ENCODE results near the gene GJC1.

The GJC1 gene

DNA sequence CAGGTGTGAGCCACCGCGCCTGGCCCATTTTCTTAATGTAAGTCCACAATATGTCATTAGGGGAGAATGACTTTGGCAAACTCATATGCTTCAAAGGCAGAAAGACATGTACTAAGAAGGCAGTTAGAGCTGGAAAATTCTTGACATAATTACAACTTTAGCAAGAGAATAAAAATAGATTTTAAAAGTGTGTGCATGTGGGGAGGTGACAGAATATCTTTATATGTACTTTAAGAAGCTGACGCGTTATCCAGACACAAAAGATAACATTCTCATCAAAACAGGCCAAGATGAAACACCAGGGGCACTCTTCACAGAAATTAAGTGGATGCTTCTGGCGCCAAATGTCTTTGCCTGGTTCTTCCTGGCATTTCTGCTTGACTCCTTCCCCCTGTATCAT is 28.2 kb downstream of the GJC1 start:
- no peak for DNase-seq (ENCODE audit: low read depth, low spot score)

DNA sequence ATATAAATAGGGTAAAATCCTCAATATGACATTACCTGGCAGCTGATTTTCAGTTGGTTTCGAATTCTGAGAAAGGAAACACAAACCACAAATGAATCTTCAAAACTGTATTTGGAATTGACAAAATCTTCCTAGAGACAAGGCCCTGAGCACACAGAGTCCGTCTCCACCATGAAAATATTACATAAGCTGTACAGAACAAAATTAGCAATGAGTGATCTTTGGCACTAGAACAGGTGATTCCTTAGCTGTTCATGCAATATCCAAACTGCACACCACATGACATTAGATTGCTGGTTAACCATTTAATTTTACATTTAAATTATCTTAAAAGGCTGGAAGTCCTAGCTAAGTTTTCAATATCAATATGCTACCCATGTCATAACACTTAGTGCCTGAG is 31.7 kb downstream of the GJC1 start:
- no peak for DNase-seq (ENCODE audit: low read depth, low spot score)

- no peak for DNase-seq (ENCODE audit: low read depth, low spot score)
Measured at GRCh38 chr17:44797802-44798201, 32.3 kb downstream of the GJC1 start.

DNA sequence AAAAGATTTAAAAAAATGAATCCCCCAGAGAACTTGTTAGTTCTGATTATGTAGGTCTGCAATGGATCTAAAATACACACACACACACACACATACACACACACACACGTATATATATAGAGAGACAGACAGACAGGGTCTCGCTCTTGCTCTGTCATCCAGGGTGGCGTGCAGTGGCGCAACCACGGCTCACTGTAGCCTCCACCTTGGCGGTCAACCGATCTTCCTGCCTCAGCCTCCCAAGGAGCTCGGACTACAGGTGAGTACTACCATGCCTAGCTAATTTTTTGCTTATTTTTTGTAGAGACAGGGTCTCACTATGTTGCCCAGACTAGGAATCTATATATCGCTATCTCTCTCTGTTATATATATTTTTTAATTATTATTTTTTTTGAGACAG is 33.4 kb downstream of the GJC1 start:
- DNase-seq (ENCODE audit: low read depth, low spot score), result no peak

- no peak for DNase-seq (ENCODE audit: low read depth, low spot score)
Measured at GRCh38 chr17:44795928-44796327, 34.2 kb downstream of the GJC1 start.

- DNase-seq (ENCODE audit: low read depth, low spot score), result no peak
Measured at GRCh38 chr17:44795421-44795820, 34.7 kb downstream of the GJC1 start.

DNA sequence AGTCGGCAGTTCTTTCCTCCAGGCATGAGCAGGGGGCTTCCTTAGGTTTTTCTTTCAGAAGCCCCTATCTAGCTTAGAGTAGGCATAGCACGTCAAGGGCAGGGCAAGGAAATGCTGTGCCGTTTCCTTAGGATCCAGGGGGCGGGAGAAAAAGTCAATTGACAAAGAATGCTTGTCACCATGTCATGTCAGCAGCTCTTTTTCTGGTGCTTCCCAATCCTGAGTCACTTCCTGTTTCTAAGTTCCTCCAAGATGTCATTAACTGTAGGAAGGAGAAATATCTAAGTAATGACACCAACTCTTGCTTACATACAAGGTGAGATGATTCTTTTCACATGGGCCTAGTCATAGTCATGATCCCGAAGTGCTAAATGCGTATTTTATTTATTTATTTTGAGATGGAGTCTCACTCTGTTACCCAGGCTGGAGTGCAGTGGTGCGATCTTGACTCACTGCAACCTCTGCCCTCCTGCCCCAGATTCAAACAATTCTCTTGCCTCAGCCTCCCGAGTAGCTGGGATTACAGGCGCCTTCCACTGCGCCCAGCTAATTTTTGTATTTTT is 35.2 kb downstream of the GJC1 start:
- peak; percentile 41 for DNase-seq (ENCODE audit: low read depth, low spot score)

DNA sequence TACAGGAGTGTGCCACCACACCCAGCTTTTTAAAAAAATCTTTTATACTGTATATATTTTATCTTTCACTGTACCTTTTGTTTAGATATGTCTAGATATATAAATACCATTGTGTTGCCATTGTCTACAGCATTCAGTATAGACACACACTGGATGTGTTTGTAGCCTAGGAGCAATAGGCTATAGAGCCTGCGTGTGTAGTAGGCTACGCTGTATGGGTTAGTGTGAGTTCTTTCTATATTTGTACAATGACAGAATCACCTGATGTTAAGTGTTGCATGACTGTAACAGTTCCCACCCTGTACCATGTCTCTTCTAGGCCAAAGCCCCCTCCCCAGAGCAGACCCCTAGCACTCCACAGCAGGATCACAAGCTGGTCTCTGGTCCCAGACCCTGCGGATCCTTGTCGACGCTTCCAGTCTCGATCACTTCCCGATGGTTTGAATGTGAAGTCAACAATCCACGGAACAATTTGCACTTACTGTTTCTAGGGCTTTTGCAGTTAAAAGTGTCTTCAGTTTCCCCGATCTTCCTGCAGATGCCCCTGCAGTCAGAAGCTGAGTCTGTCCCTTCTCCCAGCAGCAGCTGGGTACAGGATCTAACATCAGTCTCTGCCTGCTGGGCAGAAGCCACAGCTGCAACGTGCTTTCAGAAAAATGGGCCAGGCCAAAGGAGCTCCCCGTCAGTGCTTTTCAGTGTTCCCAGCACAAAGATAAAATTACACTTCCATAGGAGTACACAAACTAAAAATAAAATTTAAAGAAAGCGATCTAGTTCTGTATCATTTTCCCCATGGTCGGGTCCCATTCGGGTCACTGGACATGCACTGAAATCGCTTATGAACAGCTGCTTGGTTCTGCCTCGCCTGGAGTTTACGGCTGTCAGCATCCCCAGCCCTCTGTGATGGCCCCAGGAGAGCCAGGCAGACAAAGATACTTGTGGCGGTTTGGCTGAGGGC is 35.9 kb downstream of the GJC1 start:
- no peak for DNase-seq (ENCODE audit: low read depth, low spot score)

DNA sequence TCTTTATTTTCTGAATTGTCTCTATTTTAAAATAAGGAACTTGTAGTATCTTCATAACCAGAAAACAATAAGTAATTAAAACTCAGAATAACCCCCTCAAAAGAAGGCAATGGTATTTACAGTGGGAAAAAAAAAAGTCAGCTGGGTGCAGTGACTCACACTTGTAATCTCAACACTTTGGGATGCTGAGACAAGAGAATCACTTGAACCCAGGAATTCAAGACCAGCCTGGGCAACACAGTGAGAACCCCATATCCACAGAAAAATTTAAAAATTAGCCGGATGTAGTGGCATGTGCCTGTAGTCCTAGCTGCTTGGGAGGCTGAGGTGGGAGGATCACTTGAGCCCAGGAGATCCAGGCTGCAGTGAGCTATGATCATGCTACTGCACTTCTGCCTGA is 37.8 kb downstream of the GJC1 start:
- no peak for DNase-seq (ENCODE audit: low read depth, low spot score)

- no peak for DNase-seq (ENCODE audit: low read depth, low spot score)
Measured at GRCh38 chr17:44788139-44788538, 41.9 kb downstream of the GJC1 start.

DNA sequence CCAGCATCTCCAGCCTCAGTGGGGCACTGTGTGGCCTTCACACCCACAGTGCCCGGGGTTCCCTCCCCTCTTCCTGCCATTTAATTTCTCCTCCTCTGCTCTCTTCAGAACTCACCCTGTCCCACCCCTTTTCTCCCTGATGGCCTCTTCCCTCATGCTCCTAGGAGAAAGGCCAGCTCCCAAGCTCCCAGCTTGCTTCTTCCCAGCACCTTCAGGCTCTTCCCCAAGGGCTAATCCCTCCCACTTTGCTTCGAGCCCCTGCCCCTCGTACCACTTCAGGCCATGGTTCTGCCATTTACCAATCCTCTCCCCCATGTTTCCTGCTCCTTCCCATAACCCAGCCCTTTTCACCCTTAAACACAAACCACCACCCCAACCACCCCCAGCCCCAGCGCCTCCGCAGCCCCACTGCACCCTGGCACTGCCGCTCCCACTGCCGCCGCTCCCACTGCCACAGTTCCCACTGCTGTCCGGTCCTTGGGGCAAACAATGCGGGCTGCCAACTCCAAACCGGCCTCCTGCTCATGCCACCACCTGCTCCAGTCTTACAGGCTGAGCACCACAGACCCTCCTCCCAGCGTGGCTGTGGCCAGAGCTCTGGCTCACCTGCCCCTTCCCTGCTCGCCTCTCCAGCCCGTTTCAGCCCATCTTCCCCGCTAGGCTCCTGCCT is 42.7 kb downstream of the GJC1 start:
- no peak for DNase-seq (ENCODE audit: low read depth, low spot score)

- DNase-seq (ENCODE audit: low read depth, low spot score), result no peak
Measured at GRCh38 chr17:44786551-44787081, 43.5 kb downstream of the GJC1 start.

DNA sequence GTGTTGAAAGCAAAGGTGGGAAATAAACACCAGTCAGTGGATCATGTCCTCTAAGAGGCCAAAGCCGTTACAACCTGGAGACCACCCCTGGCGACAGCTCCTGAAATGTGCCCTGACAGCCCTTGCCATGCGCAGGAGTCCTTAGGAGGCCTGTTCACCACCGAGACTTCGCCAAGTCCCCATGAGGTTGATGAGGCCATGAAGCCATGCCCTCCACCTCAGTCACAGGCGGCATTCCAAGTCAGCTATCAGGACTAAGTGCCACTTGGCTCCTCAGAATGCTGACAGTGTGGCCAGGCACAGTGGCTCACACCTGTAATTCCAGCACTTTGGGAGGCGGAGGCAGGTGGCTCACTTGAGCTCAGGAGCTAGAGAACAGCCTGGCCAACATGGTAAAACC is 44.2 kb downstream of the GJC1 start:
- no peak for DNase-seq (ENCODE audit: low read depth, low spot score)

- no peak for DNase-seq (ENCODE audit: low read depth, low spot score)
Measured at GRCh38 chr17:44782326-44782850, 47.7 kb downstream of the GJC1 start.

DNA sequence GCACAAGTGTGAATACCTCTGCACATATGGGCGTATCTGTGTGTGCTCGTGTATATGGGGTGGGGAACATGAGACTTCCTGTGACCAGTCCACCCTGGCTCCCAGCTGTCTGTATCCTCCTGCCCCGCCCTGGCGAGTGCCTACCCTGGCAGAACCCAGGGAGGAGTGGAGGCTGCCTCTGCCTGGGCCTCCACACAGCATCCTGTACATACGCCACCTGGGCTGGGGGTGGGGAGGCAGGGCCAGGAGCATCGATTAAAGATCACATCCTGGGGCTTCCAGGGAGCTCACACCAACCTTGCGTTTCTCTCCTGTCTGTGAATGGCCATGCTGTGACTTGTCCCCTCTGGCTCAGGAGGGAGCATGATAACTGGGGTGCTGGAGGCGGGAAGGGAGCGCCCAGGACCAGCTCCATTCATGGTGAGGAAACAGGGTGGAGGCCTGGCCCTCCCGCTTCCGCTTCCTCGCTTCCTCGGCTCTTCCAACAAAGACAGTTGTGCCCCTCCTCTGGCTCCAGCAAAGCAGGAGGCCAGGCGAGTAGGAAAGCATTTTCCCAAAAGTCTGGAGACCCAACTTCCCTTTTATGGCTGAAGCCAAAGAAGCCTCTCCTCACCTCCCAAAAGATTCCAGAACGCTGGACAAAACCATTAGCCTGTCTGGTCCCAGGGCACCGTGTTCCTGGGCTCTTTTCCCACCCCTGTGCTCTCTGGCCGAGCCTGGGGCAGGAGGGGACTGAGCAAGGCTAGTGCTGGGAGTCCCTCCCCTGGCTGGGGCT is 48.3 kb downstream of the GJC1 start:
- no peak for DNase-seq (ENCODE audit: low read depth, low spot score)

DNA sequence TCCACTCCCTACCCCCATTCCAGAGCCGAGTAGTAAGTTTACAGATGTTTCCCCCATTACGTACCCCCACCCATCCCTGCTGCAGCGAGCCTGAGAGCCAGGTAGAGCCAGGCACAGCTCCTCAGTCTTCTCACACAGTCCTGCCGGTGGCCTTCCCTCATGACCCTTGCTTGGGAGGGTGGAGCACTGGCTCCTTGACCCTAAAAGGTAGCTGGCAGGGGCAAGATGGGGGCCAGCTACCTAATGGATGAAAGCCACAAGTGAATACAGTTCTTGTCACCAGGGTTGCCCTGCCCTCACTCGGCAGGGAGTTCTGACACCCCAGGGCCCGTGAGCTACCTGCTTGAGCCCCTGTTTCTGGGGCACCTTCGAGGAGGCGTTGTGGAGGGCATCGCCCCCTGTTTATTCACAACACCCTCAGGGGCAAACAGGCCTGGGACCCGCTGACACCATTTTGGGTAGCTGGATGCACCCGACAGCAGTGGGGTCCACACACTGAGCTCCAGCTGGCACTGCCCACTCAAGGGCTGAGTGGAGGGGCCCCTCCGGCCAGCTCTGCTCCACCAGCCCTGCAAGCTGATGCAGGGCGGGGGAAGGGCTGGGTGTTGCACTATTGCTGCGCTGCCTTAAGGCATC is 49.1 kb downstream of the GJC1 start:
- no peak for DNase-seq (ENCODE audit: low read depth, low spot score)

DNA sequence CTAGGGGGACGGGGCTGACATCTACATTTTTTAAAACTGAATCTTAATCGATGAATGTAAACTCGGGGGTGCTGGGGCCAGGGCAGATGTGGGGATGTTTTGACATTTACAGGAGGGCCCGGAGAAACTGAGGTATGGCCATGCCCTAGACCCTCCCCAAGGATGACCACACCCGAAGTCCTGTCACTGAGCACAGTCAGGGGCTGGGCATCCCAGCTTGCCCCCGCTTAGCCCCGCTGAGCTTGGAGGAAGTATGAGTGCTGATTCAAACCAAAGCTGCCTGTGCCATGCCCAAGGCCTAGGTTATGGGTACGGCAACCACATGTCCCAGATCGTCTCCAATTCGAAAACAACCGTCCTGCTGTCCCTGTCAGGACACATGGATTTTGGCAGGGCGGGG is 49.9 kb downstream of the GJC1 start:
- no peak for DNase-seq (ENCODE audit: low read depth, low spot score)

DNA sequence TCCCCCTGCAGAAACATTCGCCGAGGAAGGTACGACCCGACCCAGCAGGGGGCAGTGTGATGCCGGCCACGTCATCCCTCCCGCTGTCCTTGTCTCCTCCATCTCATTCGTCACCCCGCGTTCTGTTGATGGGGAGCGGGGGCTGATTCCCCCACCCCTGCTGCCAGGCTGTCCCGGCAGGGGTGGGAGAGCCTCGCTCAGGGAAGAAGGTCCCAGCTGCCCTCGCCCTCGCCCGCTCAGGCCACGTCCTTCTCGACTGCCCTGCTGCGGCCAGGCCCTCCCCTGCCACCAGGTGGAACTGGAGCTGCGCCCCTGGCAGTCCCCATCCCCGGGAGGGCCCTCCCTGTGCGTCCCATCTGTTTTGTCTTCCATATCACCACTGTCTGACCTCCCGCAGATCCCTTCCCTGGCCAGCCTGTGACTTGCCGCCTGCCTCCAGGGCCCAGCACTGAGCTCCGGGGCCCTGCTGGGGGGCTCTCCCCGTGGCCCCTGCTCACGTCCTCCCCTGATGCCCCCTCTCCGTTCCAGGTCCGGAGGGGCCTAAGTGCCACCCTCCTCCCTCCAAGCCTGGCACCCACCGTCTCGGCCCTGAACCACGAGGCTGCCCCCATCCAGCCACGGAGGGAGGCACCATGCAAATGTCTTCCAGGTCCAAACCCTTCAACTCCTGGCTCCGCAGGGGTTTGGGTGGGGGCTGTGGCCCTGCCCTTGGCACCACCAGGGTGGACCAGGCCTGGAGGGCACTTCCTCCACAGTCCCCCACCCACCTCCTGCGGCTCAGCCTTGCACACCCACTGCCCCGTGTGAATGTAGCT is 50.7 kb downstream of the GJC1 start:
- DNase-seq (ENCODE audit: low read depth, low spot score), result peak; percentile 50

DNA sequence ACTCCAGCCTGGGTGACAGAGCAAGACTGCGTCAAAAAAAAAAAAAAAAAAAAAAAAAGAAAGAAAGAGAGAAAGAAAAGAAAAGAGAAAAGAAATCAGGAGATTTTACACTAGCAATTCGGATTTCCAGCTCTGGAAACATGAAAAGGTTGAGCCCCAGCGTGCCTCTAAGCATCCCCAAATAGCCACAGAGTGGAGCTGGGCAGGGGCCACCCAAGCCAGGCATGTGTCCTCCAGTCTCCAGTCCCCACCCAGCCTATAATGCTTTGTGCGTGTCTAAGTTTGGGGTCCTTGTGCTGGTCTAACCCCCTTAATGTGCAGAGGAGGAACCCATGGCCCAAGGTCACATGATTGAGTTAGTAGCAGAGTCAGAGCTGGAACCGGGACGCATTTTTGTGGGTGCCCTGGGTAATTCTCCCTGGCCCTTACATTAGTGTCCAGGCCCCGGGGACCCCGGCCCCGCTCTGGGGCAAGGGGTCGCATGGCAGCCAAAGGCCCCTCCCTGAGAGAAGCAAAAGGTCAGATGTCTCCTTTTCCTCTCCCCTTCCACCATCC is 51.4 kb downstream of the GJC1 start:
- no peak for DNase-seq (ENCODE audit: low read depth, low spot score)

All from smooth muscle cell of the brain vasculature (primary cell).